HG03025 (cell line): Measurements from ENCODE around the gene KAT8.
"Not testable (repeated sequence)": the region's sequence is repeated elsewhere in the genome, so short reads cannot be mapped to it uniquely, and the experiment has no call there.

ENCODE experiments used
- ATAC-seq: cut with Tn5 transposase; IDR thresholded peaks from one replicate; pipeline ENCODE4 v1.9.1; 2021; ENCODE audit warnings: mild to moderate bottlenecking, moderate library complexity; ENCODE audit not compliant: unreplicated experiment, low FRiP score

The KAT8 gene

GRCh38 chr16:31129568-31130335, 12.3 kb downstream of the KAT8 start:
- no peak for ATAC-seq

GRCh38 chr16:31130336-31130891, 12.9 kb downstream of the KAT8 start:
- no peak for ATAC-seq

- ATAC-seq = no peak
Observed at GRCh38 chr16:31130899-31131298, 13.4 kb downstream of the KAT8 start.

GRCh38 chr16:31131416-31131815, 14.0 kb downstream of the KAT8 start:
- ATAC-seq = no peak

GRCh38 chr16:31131841-31132271, 14.4 kb downstream of the KAT8 start:
- no peak for ATAC-seq

- ATAC-seq = no peak
Observed at GRCh38 chr16:31132303-31132979, 15.0 kb downstream of the KAT8 start.

- no peak for ATAC-seq
Observed at GRCh38 chr16:31133046-31133501, 15.6 kb downstream of the KAT8 start.

GRCh38 chr16:31134091-31134571, 16.7 kb downstream of the KAT8 start:
- ATAC-seq = no peak

GRCh38 chr16:31134625-31135534, 17.4 kb downstream of the KAT8 start:
- no peak for ATAC-seq

- no peak for ATAC-seq
Observed at GRCh38 chr16:31135535-31136286, 18.2 kb downstream of the KAT8 start, which contains the start of gene PRSS8. Gene PRSS8 (minus strand): TSS chr16:31135727. CDS start chr16:31135498, 229 bp downstream.

GRCh38 chr16:31136287-31136662, 18.8 kb downstream of the KAT8 start:
- ATAC-seq = no peak

- not testable (repeated sequence) for ATAC-seq
Observed at GRCh38 chr16:31136822-31137499, 19.5 kb downstream of the KAT8 start.

- no peak for ATAC-seq
Observed at GRCh38 chr16:31138621-31139578, 21.4 kb downstream of the KAT8 start.

- not testable (repeated sequence) for ATAC-seq
Observed at GRCh38 chr16:31141071-31141469, 23.6 kb downstream of the KAT8 start.

GRCh38 chr16:31141489-31142108, 24.1 kb downstream of the KAT8 start:
- peak; percentile 4 for ATAC-seq

GRCh38 chr16:31142109-31143010, 24.9 kb downstream of the KAT8 start:
- ATAC-seq = peak; percentile 78
